Hepatocyte (in vitro differentiated cells): ENCODE measurements around the gene CAST. TPM values are rescaled to one million over a fixed set of nuclear protein-coding genes. Genes with fewer than 3 reads are reported as not detected.

Source experiments
- DNase-seq: peaks from one replicate; pipeline ENCODE4 v3.0.0-alpha.2; 2016; ENCODE audit warnings: low spot score
- H2AFZ ChIP-seq: fragments of 200-600 bp; sonication (generic); 2 replicates; pipeline ENCODE4 v1.6.0; 2016; ENCODE audit warnings: antibody characterized with exemption, mild to moderate bottlenecking
- H3K27ac ChIP-seq: fragments of 200-600 bp; sonication (generic); 2 replicates; pipeline ENCODE4 v1.5.1; 2016; ENCODE audit warnings: mild to moderate bottlenecking
- H3K27me3 ChIP-seq: fragments of 200-600 bp; sonication (generic); 2 replicates; pipeline ENCODE4 v1.6.1; 2016
- H3K36me3 ChIP-seq: fragments of 200-600 bp; sonication (generic); replicated peaks from 2 replicates; pipeline ENCODE4 v1.5.1; 2016; ENCODE audit warnings: low read depth; ENCODE audit not compliant: insufficient read depth
- H3K4me1 ChIP-seq: fragments of 200-600 bp; sonication (generic); 2 replicates; pipeline ENCODE4 v1.5.1; 2016; ENCODE audit warnings: mild to moderate bottlenecking, moderate library complexity; ENCODE audit not compliant: insufficient read depth
- H3K4me2 ChIP-seq: fragments of 200-600 bp; sonication (generic); 2 replicates; pipeline ENCODE4 v1.6.0; 2016
- H3K4me3 ChIP-seq: fragments of 200-600 bp; sonication (generic); 2 replicates; pipeline ENCODE4 v1.5.1; 2016; ENCODE audit warnings: mild to moderate bottlenecking
- H3K79me2 ChIP-seq: fragments of 200-600 bp; sonication (generic); 2 replicates; pipeline ENCODE4 v1.6.0; 2017; ENCODE audit warnings: mild to moderate bottlenecking
- H3K9me2 ChIP-seq: fragments of 200-600 bp; sonication (generic); replicated peaks from 2 replicates; pipeline ENCODE4 v1.6.0; 2017; ENCODE audit warnings: mild to moderate bottlenecking; ENCODE audit not compliant: insufficient read depth
- H3K9me3 ChIP-seq: fragments of 200-600 bp; sonication (generic); 2 replicates; pipeline ENCODE4 v1.5.1; 2016; ENCODE audit warnings: low read depth, mild to moderate bottlenecking
- H4K20me1 ChIP-seq: fragments of 200-600 bp; sonication (generic); 2 replicates; pipeline ENCODE4 v1.6.0; 2016; ENCODE audit warnings: mild to moderate bottlenecking; ENCODE audit not compliant: insufficient read depth, poor library complexity, severe bottlenecking
- EZH2 ChIP-seq: fragments of 200-600 bp; sonication (generic); IDR thresholded peaks from 2 replicates; pipeline ENCODE4 v1.6.1; 2016; ENCODE audit warnings: antibody characterized with exemption, mild to moderate bottlenecking, borderline replicate concordance
- EZH2phosphoT487 ChIP-seq: fragments of 200-600 bp; sonication (generic); IDR thresholded peaks from one replicate; pipeline ENCODE4 v1.6.1; 2018; ENCODE audit warnings: antibody characterized with exemption, mild to moderate bottlenecking, low read depth, moderate library complexity; ENCODE audit not compliant: unreplicated experiment, severe bottlenecking
- WGBS: methylation state at CpG from one replicate; pipeline ENCODE4 v1.1.6; 2016; ENCODE audit warnings: low lambda C conversion rate; ENCODE audit errors: missing lambda C conversion rate; 5-methylcytosine and 5-hydroxymethylcytosine counted together
- polyA plus RNA-seq: library from polyadenylated mRNA; unstranded; fragments of >200 nt; fragmentation: Nextera tagmentation; extraction: Ambion mirVana; gene quantifications from 2 replicates; pipeline ENCODE4 v1.2.1, GENCODE V29; 2016
- total RNA-seq: library from RNA; depleted of rRNA; stranded (reverse); fragments of >200 nt; gene quantifications from 2 replicates; pipeline ENCODE4 v1.2.3, GENCODE V29; 2014
- TF ChIP-seq, protein P1 (sequence below): fragments of 200-600 bp; sonication (generic); IDR thresholded peaks from 2 replicates; pipeline ENCODE4 v1.5.1; 2016; ENCODE audit warnings: antibody characterized with exemption, mild to moderate bottlenecking; ENCODE audit not compliant: poor library complexity

The CAST gene
- total and polyA plus RNA-seq, 2 experiments from 2014 or later, result 140 to 177 TPM

- H3K9me3 ChIP-seq, result no peaks in the 10 kb centered on the region
- no peak overlapping the region for H3K4me2 ChIP-seq
- no peak overlapping the region for H3K4me3 ChIP-seq
- WGBS, result 83% methylated on average over 2 of the region's 2 CpGs
- H3K4me1 ChIP-seq, result peaks cover 16% of the 10 kb centered on the region
- H3K27ac ChIP-seq, result no peak overlapping the region
- H3K79me2 ChIP-seq, result no peaks in the 10 kb centered on the region
- H3K9me2 ChIP-seq, result no peaks in the 10 kb centered on the region
- no peaks in the 10 kb centered on the region for H3K36me3 ChIP-seq
- no peaks in the 10 kb centered on the region for H4K20me1 ChIP-seq
- H3K27me3 ChIP-seq, result no peaks in the 10 kb centered on the region
- no peak for DNase-seq
- no peak overlapping the region for H2AFZ ChIP-seq
- TF ChIP-seq, protein P1, sequence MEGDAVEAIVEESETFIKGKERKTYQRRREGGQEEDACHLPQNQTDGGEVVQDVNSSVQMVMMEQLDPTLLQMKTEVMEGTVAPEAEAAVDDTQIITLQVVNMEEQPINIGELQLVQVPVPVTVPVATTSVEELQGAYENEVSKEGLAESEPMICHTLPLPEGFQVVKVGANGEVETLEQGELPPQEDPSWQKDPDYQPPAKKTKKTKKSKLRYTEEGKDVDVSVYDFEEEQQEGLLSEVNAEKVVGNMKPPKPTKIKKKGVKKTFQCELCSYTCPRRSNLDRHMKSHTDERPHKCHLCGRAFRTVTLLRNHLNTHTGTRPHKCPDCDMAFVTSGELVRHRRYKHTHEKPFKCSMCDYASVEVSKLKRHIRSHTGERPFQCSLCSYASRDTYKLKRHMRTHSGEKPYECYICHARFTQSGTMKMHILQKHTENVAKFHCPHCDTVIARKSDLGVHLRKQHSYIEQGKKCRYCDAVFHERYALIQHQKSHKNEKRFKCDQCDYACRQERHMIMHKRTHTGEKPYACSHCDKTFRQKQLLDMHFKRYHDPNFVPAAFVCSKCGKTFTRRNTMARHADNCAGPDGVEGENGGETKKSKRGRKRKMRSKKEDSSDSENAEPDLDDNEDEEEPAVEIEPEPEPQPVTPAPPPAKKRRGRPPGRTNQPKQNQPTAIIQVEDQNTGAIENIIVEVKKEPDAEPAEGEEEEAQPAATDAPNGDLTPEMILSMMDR, result no peak
- TF ChIP-seq EZH2phosphoT487 (no peak), EZH2 (no peak)
Measured at GRCh38 chr5:96783326-96783725, 121.2 kb downstream of the CAST start.

- Histone ChIP-seq H3K9me3 (no peaks in the 10 kb centered on the region), H4K20me1 (no peaks in the 10 kb centered on the region), H3K27me3 (no peaks in the 10 kb centered on the region), H3K27ac (no peak overlapping the region), H3K9me2 (no peaks in the 10 kb centered on the region), H2AFZ (no peak overlapping the region), H3K79me2 (no peaks in the 10 kb centered on the region), H3K4me2 (no peak overlapping the region), H3K36me3 (no peaks in the 10 kb centered on the region), H3K4me3 (no peak overlapping the region), H3K4me1 (peaks cover 9% of the 10 kb centered on the region)
- 90% methylated on average over 14 of the region's 14 CpGs for WGBS
- TF ChIP-seq, protein P1, result no peak
- no peak for TF ChIP-seq EZH2phosphoT487
- no peak for TF ChIP-seq EZH2
- no peak for DNase-seq
Measured at GRCh38 chr5:96785326-96786109, 123.3 kb downstream of the CAST start.

DNA sequence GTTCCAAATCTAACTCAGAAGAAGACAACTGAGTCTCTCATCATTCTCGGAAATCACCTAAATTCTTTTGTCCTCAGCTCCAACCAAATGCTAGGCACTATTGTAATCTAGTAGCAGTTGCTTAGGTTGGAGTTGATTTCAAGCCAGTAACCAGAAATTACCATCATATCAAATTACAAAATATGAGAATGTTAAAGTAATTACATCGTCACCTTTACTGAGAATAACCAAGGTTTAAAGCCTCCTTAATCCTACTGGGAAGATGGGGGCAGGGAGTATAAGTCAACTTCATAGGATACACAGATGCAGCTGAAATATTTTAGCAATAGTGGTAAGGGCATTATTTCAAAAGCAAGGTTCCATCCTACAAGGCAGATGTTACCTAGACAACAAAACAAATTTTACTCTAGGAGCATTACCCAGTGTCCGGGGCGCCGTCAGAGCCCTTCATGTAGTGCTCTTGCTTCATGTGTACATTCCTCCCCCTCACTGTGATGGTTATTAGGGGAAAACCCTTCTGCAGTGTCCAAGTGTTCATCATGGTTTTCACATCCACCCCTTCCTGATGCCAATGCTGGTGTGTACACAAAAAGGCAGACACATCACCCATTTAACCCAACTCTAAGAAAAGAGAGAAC lies 126.1 kb downstream of the CAST start:
- H3K27me3 ChIP-seq, result no peaks in the 10 kb centered on the region
- no peaks in the 10 kb centered on the region for H3K79me2 ChIP-seq
- H4K20me1 ChIP-seq, result no peaks in the 10 kb centered on the region
- no peak for DNase-seq
- no peaks in the 10 kb centered on the region for H3K9me3 ChIP-seq
- H3K27ac ChIP-seq, result no peak overlapping the region
- no peak overlapping the region for H2AFZ ChIP-seq
- H3K9me2 ChIP-seq, result no peaks in the 10 kb centered on the region
- no peak overlapping the region for H3K4me3 ChIP-seq
- H3K4me2 ChIP-seq, result no peak overlapping the region
- H3K4me1 ChIP-seq, result peaks cover 5% of the 10 kb centered on the region
- TF ChIP-seq, protein P1, result no peak
- TF ChIP-seq EZH2phosphoT487, result no peak
- TF ChIP-seq EZH2, result no peak
- WGBS, result 92% methylated on average over 5 of the region's 5 CpGs
- no peaks in the 10 kb centered on the region for H3K36me3 ChIP-seq
